HG02885 (cell line): ENCODE measurements around the gene RRP1.

Experiments used
- ATAC-seq: cut with Tn5 transposase; IDR thresholded peaks from one replicate; pipeline ENCODE4 v1.9.1; 2021; ENCODE audit warnings: mild to moderate bottlenecking; ENCODE audit not compliant: unreplicated experiment, poor library complexity

Gene RRP1

DNA sequence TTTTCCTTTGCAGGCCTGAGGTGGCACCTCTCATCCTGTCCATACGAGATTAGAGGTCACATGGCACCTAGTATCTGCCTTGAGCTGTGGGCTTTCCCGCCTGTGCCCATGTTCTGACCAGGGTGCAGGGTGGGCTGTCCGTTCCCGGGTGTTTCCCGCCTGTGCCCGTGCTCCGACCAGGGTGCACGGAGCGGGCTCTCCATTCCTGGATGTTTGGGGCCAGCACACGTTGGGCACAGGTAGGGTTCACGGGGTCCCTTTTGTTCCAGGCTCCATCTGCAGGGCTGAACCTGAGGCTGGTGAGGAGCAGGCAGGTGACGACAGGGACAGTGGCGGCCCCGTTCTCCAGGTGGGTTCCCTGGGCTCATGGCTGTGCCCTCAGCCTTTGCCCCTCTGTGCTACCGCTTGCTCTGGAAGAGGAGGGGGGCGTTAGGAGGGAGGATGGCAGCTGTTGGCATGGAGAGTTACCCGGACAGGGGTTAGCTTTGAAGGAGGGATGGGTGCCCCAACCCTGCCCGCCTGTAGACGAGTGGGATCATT is 10.0 kb downstream of the RRP1 start:
- ATAC-seq = no peak

- no peak for ATAC-seq
These were observed 10.7 kb downstream of the RRP1 start for GRCh38 chr21:43800124-43800523.

- no peak for ATAC-seq
These were observed 11.2 kb downstream of the RRP1 start for GRCh38 chr21:43800566-43800965.

DNA sequence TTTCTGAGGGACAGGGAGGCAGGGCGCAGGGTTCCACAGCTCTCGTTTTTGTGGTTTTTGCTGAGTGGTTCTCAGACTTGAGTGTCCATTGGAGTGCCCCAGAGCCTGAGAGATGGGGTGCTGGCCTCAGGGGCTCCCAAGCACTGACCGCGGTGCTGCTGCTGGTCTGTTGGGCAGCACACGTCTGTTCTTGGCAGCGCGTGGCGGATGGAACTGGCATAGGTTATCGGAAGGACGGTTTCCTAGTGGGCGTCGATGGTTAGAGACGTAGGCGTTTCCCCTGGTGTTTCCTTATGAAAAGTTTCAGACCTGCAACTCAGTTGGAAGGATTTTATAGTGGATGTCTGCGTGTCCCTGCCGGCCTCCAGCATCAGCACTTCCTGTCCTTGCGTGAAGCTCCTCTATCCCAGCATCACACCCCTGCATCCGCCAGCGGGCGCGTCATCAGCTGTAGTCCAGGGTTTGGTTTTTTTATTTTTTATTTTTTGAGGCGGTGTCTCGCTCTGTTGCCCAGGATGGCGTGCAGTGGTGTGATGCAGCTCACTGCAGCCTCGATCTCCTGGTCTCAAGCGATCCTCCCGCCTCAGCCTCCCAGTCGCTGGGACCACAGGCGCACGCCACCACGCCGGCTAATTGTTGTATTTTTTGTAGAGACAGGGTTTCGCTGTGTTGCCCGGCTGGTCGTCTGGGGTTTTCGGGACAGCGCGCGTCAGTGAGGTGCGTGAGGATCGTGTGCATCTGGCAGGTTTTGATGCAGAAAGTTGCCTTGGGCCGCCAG is 11.8 kb downstream of the RRP1 start:
- ATAC-seq = no peak

DNA sequence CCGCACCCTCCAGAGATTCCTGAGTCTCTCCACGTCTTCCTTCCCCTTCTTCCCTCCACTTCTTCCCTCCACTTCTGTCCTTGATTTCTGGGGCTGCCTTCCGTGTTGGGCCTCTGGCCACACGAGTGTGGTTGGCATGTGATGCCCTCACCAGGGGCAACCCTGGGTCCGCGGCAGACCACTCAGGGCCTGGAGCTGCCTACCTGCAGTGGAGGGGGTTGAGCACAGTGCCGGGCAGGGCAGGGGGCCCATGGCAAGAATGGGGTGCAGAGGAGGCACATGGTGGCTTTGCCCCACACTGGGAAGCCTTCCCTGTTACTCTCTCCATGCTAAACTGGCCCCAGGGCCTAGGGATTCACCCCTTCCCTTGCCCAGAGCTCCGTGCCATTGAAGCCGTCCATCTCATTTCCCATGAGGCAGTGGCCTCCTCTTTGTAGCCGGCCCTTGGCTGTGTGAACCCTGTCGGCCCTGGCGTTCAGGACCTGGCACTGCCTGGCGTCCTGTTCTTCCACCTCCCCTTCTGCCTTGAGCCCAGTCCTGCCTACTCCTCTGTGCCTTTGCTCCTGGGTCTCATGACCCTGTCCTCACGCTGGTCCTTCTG is 13.4 kb downstream of the RRP1 start:
- ATAC-seq = no peak

- ATAC-seq = no peak
These were observed 14.4 kb downstream of the RRP1 start for GRCh38 chr21:43803558-43804300.

- ATAC-seq = peak; percentile 82
These were observed 16.0 kb downstream of the RRP1 start for GRCh38 chr21:43805275-43805800.

GRCh38 chr21:43806017-43806710 is 16.8 kb downstream of the RRP1 start:
- no peak for ATAC-seq

- ATAC-seq = no peak
These were observed 19.0 kb downstream of the RRP1 start for GRCh38 chr21:43808367-43808766.

DNA sequence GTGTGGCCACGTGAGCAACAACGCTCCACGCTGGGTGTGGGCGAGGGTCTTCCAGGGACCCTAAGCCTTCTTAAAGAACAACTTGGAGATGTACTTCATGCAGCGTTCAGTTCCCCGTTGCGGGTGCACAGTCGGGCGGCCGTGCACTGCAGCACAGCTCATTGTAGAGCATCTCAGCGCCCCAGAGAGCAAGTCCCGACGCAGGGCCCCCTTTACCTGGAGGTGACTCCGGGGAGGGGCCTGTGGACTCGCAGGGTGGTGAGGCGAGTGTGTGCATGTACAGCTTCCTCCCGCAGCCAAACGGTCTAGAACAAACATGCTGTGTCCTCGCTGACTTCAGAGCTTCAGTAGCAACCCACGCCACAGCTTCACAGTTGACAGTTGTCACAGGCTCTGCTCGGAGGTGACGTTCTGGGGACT is 19.5 kb downstream of the RRP1 start:
- no peak for ATAC-seq

GRCh38 chr21:43809346-43809799 is 20.0 kb downstream of the RRP1 start:
- ATAC-seq = no peak

DNA sequence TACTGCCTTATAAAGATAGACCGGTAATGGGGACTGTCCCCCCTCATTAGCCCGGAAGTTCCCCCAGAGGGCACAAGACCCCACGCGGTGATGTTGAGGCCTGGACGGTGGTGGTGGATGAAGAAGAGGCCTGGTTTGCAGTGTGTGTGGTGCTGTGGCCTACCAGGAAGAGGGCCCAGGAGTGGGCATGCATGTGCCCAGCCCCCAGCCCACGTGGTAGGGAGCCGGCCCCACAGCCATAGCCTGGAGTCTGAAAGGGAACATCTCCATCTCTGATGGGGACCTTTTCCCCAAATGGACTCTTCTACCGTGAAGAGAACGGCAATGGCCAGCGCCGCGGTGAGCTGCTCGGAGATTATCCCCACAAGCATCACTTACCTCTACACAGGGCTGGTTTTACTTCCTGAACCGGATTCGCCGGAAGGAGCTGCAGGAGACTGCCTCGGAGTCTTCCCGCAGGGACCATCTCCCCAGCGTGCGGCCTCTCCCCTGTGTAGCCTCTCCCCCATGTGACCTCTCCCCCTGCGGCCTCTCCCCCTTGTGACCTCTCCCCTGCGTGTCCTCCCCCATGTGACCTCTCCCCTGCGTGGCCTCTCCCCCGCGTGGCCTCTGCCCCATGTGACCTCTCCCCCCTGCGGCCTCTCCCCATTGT is 20.6 kb downstream of the RRP1 start:
- no peak for ATAC-seq

DNA sequence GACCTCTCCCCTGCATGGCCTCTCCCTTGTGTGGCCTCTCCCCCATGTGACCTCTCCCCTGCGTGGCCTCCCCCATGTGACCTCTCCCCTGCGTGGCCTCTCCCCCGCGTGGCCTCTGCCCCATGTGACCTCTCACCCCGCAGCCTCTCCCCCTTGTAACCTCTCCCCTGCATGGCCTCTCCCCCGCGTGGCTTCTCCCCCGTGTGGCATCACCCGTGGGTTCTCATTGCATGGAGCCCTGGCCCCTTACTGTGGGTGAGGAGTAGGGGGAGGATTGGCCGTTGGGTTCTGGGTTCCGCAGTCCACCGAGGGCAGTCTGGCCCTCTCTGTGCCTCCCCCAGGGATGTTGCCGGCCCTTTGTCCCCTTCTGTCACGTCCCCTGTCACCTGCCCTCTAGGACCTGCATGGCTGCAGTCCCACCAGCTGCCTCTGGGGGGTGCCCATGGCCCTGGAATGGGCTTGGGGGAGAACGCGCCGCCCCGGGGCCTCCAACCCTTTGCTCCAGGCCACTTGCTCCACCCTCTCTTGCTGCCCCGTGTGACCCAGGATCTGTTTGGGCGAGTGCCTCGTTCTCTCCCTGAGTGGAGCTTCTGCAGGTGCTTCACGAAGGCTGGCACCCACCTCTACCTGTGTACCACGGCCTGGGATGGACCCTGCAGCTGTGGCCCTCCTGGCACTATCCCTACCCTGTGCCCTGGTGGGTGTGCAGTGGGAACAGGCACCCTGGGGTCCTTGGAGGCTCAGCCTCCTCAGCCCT is 21.3 kb downstream of the RRP1 start:
- ATAC-seq = peak; percentile 74

- no peak for ATAC-seq
These were observed 22.1 kb downstream of the RRP1 start for GRCh38 chr21:43811262-43812105.

DNA sequence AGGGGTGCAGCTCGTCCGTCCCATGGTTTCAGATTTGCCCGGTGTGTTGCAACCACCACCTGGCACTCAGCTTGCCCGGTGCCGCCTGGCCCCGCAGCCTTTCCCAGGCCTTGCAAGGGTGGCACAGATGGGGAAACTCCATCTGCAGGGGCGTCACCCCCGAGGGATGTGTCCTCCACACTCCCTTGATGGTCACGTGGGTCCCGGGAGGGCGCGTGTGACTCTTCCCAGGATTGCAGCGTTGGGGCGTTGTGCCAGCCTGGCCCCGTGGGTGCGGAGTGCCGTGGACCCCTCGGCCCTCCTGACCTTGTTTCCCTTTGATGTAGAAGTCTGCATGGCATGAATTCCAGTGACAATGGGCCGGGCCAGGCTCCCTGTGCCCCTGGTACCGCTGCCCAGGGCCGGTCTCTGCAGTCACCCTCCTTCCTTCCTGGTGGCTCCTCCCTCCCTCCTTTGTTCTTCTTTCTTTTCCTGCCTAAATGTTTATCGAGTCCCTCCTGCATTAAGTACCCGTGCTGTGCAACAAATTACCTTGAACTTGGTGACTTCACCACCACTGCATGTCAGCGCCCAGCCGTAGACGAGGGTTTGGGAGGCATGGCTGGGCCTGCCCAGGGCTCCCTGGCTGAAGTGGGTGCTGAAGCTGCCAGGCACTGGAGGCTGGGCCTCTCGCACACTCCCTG is 22.9 kb downstream of the RRP1 start:
- no peak for ATAC-seq

DNA sequence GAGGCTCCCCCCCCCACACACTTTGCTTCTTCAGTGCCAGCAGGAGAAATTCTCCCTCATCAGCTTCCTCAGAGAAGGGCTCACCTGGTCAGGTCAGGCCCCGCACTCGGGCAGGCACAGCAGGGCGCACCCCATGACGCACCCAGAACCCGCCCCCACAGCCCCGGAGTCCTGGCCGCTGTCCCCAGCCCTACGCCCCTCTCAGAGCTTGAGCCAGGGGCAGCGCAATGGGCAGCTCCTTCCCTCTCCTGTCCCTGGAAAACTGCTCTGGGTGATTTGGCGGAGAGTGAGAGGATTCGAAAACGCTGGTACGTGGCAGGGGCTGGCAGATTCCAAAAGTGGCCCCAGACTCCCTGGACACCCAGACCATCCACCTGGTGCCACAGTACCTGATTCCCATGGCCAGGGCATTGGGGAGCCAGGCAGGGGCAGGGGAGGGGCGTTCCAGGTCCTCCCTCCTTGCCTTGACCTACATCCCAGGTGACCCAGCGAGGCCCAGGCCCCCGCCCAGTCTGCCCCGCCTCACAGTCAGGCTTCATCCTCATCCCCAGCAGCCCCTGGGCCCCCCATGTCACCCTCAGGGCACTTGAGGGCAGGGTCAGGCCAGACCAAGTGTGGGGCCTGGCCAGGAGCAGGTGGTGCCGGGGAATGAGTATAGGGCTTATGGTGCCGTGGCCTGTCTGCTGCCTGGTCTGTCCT is 23.7 kb downstream of the RRP1 start:
- no peak for ATAC-seq

DNA sequence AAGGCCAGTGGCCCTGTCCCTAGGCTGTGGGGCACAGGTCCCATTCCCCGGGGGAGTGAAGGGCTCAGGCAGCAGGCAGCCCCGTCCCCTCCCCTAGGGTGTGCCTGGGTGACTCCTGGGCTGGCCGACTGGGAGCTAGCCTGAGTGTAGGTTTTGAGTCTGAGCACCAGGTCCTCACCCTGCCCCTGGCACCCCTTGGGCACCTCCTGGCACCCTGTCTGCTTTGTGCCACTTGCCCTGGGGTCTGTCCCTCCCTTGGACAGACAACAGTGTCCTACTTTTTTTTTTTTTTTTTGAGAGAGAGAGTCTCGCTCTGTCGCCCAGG is 24.2 kb downstream of the RRP1 start:
- ATAC-seq = no peak
